ENCODE data around the gene CASP9.
"Not testable (repeated sequence)": the region's sequence is repeated elsewhere in the genome, so short reads cannot be mapped to it uniquely, and the experiment has no call there.

CASP9 gene

GRCh38 chr1:15466955-15467625 lies 56.9 kb downstream of the CASP9 start:
- DNase-seq = not testable (repeated sequence)

DNA sequence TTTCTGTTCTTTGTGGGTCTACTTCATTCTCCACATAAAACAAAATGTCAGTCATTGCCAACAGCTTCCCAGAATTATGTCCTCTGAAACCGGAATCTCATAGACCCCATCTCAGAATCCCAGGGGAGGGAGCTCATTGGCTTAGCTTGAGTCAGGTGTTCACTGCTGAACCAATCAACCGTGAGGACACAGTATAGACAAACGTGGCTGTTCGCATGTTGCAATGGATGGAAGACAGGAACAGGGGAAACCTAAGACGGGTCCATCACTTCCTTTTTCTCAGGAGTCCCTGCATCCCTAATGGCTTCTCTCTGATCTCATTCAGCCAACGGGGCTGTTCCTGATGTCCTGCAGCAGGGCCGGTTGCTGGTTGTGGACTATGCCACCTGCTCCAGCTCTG lies 58.3 kb downstream of the CASP9 start:
- no peak for DNase-seq

GRCh38 chr1:15463926-15464322 lies 60.1 kb downstream of the CASP9 start:
- not testable (repeated sequence) for DNase-seq

DNA sequence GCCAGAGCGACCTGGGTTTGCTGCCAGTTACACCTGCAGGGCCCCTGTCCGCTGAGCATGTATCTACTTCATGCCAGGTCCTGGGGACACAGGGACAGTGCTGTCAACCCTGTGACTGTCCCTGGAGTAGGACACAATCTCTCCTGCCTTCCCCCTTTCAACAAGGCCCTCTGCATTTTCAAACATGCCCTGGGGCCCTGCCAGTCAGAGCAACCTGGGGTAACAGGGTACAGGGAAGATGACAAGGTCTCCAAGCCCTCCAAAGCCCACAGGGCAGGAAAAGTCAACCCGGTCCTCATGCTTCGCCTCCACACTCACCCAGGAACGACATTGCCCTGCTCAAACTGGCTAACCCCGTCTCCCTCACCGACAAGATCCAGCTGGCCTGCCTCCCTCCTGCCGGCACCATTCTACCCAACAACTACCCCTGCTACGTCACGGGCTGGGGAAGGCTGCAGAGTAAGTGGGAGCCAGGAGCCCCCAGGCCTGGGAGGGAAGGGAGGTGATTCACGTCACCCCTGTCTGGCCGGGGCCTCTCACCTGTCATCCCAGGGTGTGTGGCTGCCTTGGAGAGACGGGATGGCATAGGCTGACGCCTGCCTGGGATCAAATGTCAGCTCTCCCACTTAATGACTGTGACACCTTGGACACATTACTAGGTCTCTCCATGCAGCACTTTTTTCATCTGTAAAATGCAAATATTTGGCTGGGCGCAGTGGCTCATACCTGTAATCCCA lies 60.8 kb downstream of the CASP9 start:
- not testable (repeated sequence) for DNase-seq

DNA sequence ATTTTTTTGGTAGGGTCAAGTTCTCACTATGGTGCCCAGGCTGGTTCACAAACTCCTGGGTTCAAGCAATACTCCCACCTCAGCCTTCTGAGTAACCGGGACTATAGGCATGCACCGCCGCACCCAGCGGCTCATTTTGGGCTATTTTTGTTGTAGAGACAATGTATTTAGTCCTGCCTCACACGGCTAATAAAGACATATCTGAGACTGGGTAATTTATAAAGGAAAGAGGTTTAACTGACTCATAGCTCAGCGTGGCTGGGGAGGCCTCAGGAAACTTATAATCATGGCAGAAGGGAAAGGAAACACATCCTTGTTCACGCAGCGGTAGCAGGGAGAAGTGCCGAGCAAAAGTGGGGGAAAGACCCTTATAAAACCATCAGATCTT lies 63.3 kb downstream of the CASP9 start:
- no peak for DNase-seq

DNA sequence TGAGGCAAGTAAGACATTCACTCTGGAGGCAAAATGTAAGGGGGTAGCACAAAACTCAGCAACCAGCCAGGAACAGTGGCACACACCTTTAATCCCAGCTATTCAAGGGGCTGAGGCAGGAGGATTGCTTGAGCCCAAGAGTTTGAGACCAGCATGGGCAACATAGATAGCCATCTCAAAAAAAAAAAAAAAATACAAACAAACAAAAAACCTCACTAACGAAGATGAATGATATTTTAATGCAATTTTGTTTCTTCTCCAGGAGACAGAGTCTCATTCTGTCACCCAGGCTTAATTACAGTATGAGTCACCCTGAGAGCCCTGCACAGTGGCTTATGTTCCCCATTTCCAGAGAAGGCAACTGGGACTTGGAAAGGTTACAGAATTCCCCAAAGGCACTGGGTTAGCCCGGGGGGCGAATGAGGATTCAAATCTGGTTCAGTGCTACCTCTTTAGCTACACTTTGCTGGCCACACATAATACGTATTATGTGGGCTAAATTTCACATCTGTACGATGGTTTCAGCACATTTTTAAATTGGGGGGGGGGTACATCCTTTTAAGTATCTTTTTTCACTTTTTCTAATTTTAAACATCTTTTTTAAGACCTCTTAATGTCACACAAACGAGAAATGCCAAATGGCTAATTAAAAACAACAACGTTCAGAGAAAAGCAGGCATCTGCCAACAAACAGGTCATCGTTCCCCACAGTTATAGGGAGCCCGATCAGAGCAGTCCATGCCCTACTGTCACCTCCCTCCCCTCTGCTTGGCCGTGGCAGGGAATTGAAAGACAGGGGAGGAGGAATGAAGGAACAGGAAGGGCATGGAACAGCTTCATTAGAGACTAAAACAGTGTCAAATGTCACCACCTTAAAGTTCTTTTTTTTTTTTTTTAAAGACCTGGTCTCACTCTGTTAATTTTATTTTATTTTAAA lies 64.0 kb downstream of the CASP9 start:
- DNase-seq = no peak

- DNase-seq = not testable (repeated sequence)
These were observed 65.6 kb downstream of the CASP9 start for GRCh38 chr1:15458388-15458787.

DNA sequence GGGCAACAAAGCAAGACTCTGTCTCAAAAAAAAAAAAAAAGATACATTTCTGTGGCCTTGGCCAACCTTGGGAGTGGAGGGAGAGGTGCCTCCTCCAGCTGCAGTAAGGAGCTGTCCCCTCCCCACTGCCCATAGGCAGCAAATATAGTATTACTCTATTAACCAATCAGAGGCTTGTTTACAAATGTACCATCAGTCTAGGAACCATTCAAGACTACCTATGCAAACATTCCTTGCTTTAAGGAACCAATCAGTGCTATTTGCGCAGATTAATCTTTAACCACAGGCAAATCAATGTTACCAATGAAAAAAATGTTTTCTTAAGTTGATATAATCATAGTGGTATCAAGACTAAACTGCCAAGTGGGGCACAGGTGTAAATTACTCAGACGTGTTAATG lies 66.4 kb downstream of the CASP9 start:
- no peak for DNase-seq

DNA sequence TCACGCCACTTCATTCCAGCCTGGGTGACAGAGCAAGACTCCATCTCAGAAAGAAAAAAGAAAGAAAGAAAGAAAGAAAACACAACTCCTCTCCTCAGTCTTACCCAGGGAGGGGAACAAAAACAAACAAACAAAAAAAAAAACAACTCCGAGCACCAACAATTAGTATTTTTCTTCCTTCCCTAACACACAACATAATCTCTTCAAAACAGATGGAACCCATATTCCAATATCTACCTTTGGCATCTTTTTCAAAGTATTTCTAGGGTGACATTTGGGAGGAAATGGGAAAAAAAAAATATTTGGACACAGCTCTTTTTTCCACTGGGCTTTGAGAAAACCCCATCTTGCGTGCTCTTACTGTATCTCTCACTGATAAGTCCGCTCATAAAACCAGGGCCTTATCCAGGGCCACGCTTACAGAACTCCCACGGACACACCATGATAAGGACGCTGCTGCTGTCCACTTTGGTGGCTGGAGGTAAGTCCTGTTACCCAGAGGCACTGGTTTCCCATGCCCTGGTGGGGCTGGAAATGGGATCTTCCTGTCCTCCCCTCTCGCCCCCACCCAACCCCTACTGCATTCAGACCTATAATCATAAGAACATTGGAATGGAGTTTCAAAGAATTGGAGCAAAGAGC lies 67.6 kb downstream of the CASP9 start, which contains the start of gene CELA2A:
Gene CELA2A, plus strand, starts transcription at position 420 of the 642 bp plus-strand sequence. Its CDS starts 22 bp downstream, at position 442.
- no peak for DNase-seq

DNA sequence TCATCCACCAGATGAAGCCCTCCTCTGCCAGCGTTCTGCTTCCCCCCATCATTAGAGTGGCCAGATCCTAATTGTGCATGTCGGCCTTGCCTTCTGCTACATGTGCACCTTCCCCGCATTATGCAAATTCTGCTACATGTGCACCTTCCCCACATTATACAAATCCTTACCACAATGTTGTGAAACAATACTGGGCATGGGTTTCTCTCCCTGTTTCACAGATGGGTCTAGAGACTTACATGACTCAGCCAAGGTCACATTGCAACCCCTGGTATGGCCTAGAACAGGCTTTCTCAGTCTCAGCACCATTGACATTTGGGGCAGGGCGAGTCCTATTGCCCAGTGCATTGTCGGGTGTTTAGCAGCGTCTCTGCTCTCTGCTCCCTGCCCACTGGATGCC lies 68.5 kb downstream of the CASP9 start:
- DNase-seq = no peak

- DNase-seq = no peak
These were observed 69.8 kb downstream of the CASP9 start for GRCh38 chr1:15454256-15454655.

DNA sequence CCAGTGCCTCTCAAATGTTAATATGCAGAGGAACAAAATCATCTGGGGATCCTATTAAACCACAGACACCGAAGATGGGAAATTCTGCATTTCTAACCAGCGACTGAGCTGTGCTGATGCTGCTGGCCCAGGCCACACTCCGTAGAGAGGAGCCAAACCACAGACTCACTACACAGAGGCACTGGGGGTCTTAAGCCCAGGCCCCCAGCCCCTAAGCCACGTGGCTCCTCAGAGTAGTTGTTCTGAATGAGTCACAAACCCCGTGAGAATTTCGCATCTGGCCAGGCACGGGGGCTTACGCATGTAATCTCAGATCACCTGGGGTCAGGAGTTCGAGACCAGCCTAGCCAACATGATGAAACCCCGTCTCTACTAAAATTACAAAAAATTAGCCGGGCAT lies 70.3 kb downstream of the CASP9 start:
- DNase-seq = no peak

DNA sequence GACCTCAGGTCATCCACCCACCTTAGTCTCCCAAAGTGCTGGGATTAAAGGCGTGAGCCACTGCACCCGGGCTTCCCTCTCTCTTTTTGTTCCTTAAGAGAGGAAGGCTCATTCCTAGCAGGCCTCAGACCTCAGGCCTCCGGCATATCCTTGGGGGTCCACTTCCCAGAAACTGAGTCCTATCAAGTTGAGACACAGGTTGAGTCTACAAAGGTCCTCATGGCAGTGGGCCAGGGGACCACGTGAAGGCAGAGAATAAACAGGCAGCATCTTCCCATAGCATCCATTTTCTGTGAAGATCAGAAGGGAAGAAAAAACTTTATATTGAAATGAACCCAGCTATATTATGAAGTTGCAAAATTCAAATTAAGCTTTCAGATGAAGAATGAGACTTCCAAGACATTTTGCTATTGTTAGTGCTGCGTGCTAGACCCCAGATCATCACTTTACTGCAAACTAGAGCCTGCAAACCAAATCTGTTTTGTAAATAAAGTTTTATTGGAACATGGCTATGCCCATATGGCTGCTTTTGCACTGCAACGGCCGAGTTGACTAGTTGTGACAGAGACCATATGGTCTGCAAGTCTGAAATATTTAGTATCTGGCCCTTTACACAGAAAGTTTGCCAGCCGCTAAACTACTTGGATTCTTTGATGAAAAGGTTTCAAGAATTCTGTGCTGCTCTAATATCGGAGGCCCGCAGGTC lies 71.0 kb downstream of the CASP9 start:
- no peak for DNase-seq

GRCh38 chr1:15452216-15452615 lies 71.8 kb downstream of the CASP9 start:
- DNase-seq = no peak

DNA sequence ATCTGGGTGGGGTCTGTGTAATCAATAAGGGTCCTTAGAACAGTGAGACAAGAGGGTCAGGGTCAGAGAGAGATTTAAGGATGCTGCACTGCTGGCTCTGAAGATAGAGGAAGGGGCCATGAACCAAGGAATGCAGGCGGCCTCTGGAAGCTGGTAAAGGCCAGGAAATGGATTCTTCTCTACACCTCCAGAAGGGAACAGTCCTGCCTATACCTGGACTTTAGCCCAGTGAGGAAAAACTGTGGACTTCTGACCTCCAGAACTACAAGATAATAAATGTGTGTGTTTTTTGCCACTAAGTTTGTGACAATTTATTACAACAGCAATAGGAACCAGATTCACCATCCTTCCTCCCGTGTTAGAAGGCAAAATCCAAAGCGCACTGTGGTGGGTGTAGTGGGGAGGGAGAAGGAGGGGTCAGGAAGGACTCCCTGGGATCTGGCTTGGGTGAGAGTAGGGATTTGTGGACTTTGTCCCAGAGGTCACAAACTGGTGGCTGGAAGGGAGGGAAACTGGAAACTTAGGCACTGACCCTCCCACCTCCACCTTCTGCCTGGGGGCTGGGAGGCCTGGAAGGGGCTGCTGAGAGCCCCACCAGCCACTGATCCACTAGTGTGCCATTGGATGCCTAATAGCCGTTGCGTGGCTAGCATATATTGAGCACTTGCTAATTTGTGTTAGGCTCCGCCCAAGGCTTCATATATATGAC lies 72.8 kb downstream of the CASP9 start:
- DNase-seq = no peak

GRCh38 chr1:15449567-15449966 lies 74.4 kb downstream of the CASP9 start:
- DNase-seq = no peak

- no peak for DNase-seq
These were observed 75.0 kb downstream of the CASP9 start for GRCh38 chr1:15448877-15449462.

DNA sequence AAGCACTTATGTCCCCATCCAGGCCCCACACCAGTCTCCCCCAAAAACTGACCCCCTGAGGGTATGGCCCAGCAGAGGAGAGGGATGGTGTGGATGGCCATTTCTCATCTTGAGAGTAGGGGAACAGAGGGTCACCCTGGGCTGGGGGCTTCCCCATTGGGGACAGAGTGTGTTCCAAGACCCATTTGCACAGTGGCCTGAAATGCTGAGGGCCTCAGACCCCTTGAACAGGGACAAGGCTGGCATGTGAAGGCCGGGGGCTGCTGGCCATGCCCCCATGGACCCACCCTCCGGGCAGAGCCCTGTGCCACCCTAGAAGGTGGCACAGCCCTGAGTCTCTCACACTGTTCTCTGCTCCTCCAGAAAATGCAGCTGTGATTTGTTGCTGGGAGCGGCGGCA lies 77.8 kb downstream of the CASP9 start:
- no peak for DNase-seq

- DNase-seq = no peak
These were observed 78.5 kb downstream of the CASP9 start for GRCh38 chr1:15445390-15446122.
